ENCODE data around the gene PDCD2L. TPM values are rescaled to one million over a fixed set of nuclear protein-coding genes. Genes with fewer than 3 reads are reported as not detected.
"Not testable (repeated sequence)": the region's sequence is repeated elsewhere in the genome, so short reads cannot be mapped to it uniquely, and the experiment has no call there.

Gene PDCD2L
- total and polyA plus RNA-seq, 4 donors, result 7.5 to 11.8 (median 10.8) TPM

- no peaks in the 10 kb centered on the region for H3K27me3 ChIP-seq (ENCODE audit: control insufficient read depth in 3 of 3, insufficient read depth in 3 of 3, low read length in 2 of 3)
- H3K4me1 ChIP-seq (ENCODE audit: control insufficient read depth in 5 of 5, insufficient read depth in 5 of 5, low read length in 5 of 5), result peaks cover 0 to 18% (median 0%) of the 10 kb centered on the region in 5 donors
- ATAC-seq (ENCODE audit: insufficient read depth, low FRiP score) (no peak), DNase-seq (no peak)
- no peak for TF ChIP-seq CTCF (IDR thresholded peaks at IDR 0.05; ENCODE audit: control extremely low read depth, extremely low read depth)
- 82 to 95% methylated on average over 5 of the region's 5 CpGs for WGBS, 2 donors
- no peak overlapping the region for H3K4me3 ChIP-seq
- peaks cover 32 to 51% (median 37%) of the 10 kb centered on the region in 4 donors for H3K36me3 ChIP-seq (ENCODE audit: control insufficient read depth in 4 of 4, insufficient read depth in 4 of 4, low read length in 4 of 4)
- no peaks in the 10 kb centered on the region for H3K9me3 ChIP-seq (ENCODE audit: control insufficient read depth in 4 of 4, insufficient read depth in 3 of 4, low read length in 3 of 4)
- no peak overlapping the region for H3K9ac ChIP-seq (ENCODE audit: insufficient read depth in 1 of 2, low read length in 2 of 2)
- H3K27ac ChIP-seq (ENCODE audit: low read depth in 1 of 2, low read length in 1 of 2), result peak overlapping the region in 1 of 2 donors; percentile 11
Observed at GRCh38 chr19:34461375-34462100, 57.3 kb downstream of the PDCD2L start.

- WGBS, 2 donors, result 97 to 98% methylated on average over 4 of the region's 4 CpGs
- ATAC-seq (ENCODE audit: insufficient read depth, low FRiP score), result not testable (repeated sequence)
Observed at GRCh38 chr19:34464785-34465184, 60.6 kb downstream of the PDCD2L start.

GRCh38 chr19:34468409-34468808 lies 64.2 kb downstream of the PDCD2L start:
- Histone ChIP-seq H3K27me3 (ENCODE audit: control insufficient read depth in 3 of 3, insufficient read depth in 3 of 3, low read length in 2 of 3) (no peaks in the 10 kb centered on the region), H3K4me3 (no peak overlapping the region), H3K27ac (ENCODE audit: low read depth in 1 of 2, low read length in 1 of 2) (no peak overlapping the region), H3K9ac (ENCODE audit: insufficient read depth in 1 of 2, low read length in 2 of 2) (no peak overlapping the region), H3K36me3 (ENCODE audit: control insufficient read depth in 4 of 4, insufficient read depth in 4 of 4, low read length in 4 of 4) (peaks cover 25 to 50% (median 34%) of the 10 kb centered on the region in 4 donors), H3K9me3 (ENCODE audit: control insufficient read depth in 4 of 4, insufficient read depth in 3 of 4, low read length in 3 of 4) (no peaks in the 10 kb centered on the region), H3K4me1 (ENCODE audit: control insufficient read depth in 5 of 5, insufficient read depth in 5 of 5, low read length in 5 of 5) (peaks cover 0 to 3% (median 0%) of the 10 kb centered on the region in 5 donors)
- ATAC-seq (ENCODE audit: insufficient read depth, low FRiP score) (no peak), DNase-seq (no peak)
- TF ChIP-seq CTCF (IDR thresholded peaks at IDR 0.05; ENCODE audit: control extremely low read depth, extremely low read depth), result no peak
- WGBS, 2 donors, result 69 to 84% methylated on average over 1 of the region's 1 CpG

More at GRCh38 chr19:34464785-34465184, 60.6 kb downstream of the PDCD2L start:
- H3K9me3 ChIP-seq (ENCODE audit: control insufficient read depth in 4 of 4, insufficient read depth in 3 of 4, low read length in 3 of 4); H3K27me3 ChIP-seq (ENCODE audit: control insufficient read depth in 3 of 3, insufficient read depth in 3 of 3, low read length in 2 of 3); H3K4me3 ChIP-seq; H3K27ac ChIP-seq (ENCODE audit: low read depth in 1 of 2, low read length in 1 of 2); H3K9ac ChIP-seq (ENCODE audit: insufficient read depth in 1 of 2, low read length in 2 of 2); DNase-seq: not testable (repeated sequence)
- peaks cover 0 to 16% (median 0%) of the 10 kb centered on the region in 5 donors for H3K4me1 ChIP-seq (ENCODE audit: control insufficient read depth in 5 of 5, insufficient read depth in 5 of 5, low read length in 5 of 5)
- peaks cover 21 to 55% (median 43%) of the 10 kb centered on the region in 4 donors for H3K36me3 ChIP-seq (ENCODE audit: control insufficient read depth in 4 of 4, insufficient read depth in 4 of 4, low read length in 4 of 4)

GRCh38 chr19:34469026-34469425 lies 64.8 kb downstream of the PDCD2L start:
- not testable (repeated sequence) for H3K27me3 ChIP-seq (ENCODE audit: control insufficient read depth in 3 of 3, insufficient read depth in 3 of 3, low read length in 2 of 3); ATAC-seq (ENCODE audit: insufficient read depth, low FRiP score); H3K4me1 ChIP-seq (ENCODE audit: control insufficient read depth in 5 of 5, insufficient read depth in 5 of 5, low read length in 5 of 5); H3K9me3 ChIP-seq (ENCODE audit: control insufficient read depth in 4 of 4, insufficient read depth in 3 of 4, low read length in 3 of 4); H3K4me3 ChIP-seq; DNase-seq; H3K27ac ChIP-seq (ENCODE audit: low read depth in 1 of 2, low read length in 1 of 2); H3K9ac ChIP-seq (ENCODE audit: insufficient read depth in 1 of 2, low read length in 2 of 2)
- H3K36me3 ChIP-seq (ENCODE audit: control insufficient read depth in 4 of 4, insufficient read depth in 4 of 4, low read length in 4 of 4), result peaks cover 25 to 46% (median 33%) of the 10 kb centered on the region in 4 donors
- WGBS, 2 donors, result 91 to 92% methylated on average over 5 of the region's 5 CpGs
